HL-60 (cell line): ENCODE measurements around the gene SLC25A10.

Source experiments
- DNase-seq, 2 experiments: peaks; one replicate each; pipeline ENCODE4 v3.0.0-alpha.2; 2010 to 2020; ENCODE audit warnings: low read depth in 1 of 2, low spot score in 1 of 2
- H3K27ac ChIP-seq: fragments of 250-450 bp; sonication (Bioruptor Pico); replicated peaks from 2 replicates; pipeline ENCODE4 v1.5.1; 2020; ENCODE audit warnings: mild to moderate bottlenecking, moderate library complexity
- H3K27me3 ChIP-seq: fragments of 250-450 bp; sonication (Bioruptor Pico); 2 replicates; pipeline ENCODE4 v1.5.1; 2021; ENCODE audit warnings: mild to moderate bottlenecking, moderate library complexity; ENCODE audit not compliant: insufficient read depth, poor library complexity, severe bottlenecking
- H3K4me3 ChIP-seq: replicated peaks from 2 replicates; pipeline ENCODE4 v1.5.1; 2011; ENCODE audit warnings: mild to moderate bottlenecking, control low read depth, low read length; ENCODE audit not compliant: insufficient read depth
- GABPA ChIP-seq: IDR thresholded peaks from 2 replicates; pipeline ENCODE4 v1.6.1; 2012; ENCODE audit warnings: low read depth
- POLR2AphosphoS5 ChIP-seq: IDR thresholded peaks from 2 replicates; pipeline ENCODE4 v1.6.1; 2012; ENCODE audit warnings: low read depth
- SPI1 ChIP-seq: IDR thresholded peaks from 2 replicates; pipeline ENCODE4 v1.6.1; 2012; ENCODE audit warnings: low read depth, mild to moderate bottlenecking, borderline replicate concordance
- long read RNA-seq: library from polyadenylated mRNA; unstranded; transcript quantifications from one replicate; pipeline ENCODE4 v2.0.0, GENCODE V29; 2020
- TF ChIP-seq, protein P1 (sequence below): IDR thresholded peaks from one replicate; pipeline ENCODE4 v1.5.1; 2011; ENCODE audit warnings: low read length, control low read depth, inconsistent platforms; ENCODE audit not compliant: insufficient read depth
- TF ChIP-seq, protein P2 (sequence below): IDR thresholded peaks from 2 replicates; pipeline ENCODE4 v1.6.1; 2012; ENCODE audit warnings: low read depth; ENCODE audit not compliant: insufficient replicate concordance

SLC25A10 gene, protein sequence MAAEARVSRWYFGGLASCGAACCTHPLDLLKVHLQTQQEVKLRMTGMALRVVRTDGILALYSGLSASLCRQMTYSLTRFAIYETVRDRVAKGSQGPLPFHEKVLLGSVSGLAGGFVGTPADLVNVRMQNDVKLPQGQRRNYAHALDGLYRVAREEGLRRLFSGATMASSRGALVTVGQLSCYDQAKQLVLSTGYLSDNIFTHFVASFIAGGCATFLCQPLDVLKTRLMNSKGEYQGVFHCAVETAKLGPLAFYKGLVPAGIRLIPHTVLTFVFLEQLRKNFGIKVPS
- long read RNA-seq, transcript SLC25A10-202 (11 exons, 1,885 nt), result major isoform, 33 of 38 reads
- long read RNA-seq, partial matches to known transcripts, result 1 of 38 reads
- long read RNA-seq, other reads (novel, unspliced or antisense), result 3 of 38 reads

DNA sequence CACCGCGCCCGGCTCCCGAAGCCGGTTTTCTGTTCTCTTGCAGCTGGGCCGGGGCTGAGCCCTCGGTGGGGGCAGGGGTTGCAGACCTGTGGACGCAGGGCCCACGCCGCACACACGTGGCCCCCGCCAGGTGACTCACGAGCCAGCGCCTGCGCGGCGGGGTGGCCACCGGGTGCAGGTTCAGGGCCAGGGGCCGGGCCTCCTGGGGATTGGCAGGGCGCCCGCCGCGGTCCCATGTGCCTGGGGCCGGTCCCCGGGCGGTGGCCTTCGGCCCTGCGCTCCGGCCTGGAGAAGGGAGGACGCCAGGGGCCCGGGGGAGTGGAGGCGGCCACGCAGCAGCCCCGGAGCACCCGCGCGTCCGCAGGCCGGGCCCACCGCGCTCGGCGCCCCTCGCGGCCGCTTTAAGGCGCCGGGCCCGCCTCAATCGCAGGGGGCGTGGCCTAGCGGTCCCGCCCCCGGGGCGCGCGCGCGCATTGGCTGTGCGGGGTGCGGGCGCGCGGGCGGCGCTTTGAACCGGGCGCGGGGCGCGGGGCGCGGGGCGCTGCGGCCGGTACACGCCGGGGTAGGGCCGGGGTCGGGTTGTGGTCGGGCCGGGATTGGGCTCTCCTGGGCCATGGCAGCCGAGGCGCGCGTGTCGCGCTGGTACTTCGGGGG lies at the start of gene SLC25A10:
TSS of gene SLC25A10 (plus strand) at position 471 of the 654 bp plus-strand sequence. CDS start at position 614, 143 bp downstream.
- Histone ChIP-seq H3K27me3 (no peaks in the 10 kb centered on the region), H3K4me3 (peak within 1 kb of the TSS; percentile 78), H3K27ac (peak within 1 kb of the TSS; percentile 91)
- TF ChIP-seq POLR2AphosphoS5, result peak; percentile 73
- TF ChIP-seq, protein P1, sequence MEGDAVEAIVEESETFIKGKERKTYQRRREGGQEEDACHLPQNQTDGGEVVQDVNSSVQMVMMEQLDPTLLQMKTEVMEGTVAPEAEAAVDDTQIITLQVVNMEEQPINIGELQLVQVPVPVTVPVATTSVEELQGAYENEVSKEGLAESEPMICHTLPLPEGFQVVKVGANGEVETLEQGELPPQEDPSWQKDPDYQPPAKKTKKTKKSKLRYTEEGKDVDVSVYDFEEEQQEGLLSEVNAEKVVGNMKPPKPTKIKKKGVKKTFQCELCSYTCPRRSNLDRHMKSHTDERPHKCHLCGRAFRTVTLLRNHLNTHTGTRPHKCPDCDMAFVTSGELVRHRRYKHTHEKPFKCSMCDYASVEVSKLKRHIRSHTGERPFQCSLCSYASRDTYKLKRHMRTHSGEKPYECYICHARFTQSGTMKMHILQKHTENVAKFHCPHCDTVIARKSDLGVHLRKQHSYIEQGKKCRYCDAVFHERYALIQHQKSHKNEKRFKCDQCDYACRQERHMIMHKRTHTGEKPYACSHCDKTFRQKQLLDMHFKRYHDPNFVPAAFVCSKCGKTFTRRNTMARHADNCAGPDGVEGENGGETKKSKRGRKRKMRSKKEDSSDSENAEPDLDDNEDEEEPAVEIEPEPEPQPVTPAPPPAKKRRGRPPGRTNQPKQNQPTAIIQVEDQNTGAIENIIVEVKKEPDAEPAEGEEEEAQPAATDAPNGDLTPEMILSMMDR, result no peak
- peak; percentile 83 to 91 for DNase-seq

DNA sequence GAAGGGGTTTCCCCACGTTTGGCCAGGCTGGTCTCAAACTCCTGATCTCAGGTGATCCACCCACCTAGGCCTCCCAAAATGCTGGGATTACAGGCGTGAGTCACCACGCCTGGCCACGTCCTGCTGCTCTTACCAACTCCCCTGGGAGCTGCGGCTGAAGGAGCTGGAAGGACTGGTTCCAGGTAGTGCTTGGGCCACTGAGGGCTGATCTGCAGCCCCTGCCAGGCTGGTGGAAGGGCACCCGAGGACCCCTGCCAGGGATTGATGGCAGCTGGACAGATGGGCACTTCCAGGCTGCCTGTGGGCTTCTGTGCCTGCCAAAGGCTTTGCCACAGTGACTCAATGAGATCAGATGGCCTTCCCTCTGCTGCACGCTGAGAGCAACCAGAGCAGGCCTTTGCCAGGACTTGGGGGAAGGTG lies 48.0 kb upstream of the SLC25A10 start:
- no peak for DNase-seq
- Histone ChIP-seq H3K4me3 (no peak overlapping the region), H3K27me3 (no peaks in the 10 kb centered on the region), H3K27ac (no peak overlapping the region)
- TF ChIP-seq GABPA (no peak), POLR2AphosphoS5 (no peak), SPI1 (no peak)
- TF ChIP-seq, protein P1, result no peak
- TF ChIP-seq, protein P2, sequence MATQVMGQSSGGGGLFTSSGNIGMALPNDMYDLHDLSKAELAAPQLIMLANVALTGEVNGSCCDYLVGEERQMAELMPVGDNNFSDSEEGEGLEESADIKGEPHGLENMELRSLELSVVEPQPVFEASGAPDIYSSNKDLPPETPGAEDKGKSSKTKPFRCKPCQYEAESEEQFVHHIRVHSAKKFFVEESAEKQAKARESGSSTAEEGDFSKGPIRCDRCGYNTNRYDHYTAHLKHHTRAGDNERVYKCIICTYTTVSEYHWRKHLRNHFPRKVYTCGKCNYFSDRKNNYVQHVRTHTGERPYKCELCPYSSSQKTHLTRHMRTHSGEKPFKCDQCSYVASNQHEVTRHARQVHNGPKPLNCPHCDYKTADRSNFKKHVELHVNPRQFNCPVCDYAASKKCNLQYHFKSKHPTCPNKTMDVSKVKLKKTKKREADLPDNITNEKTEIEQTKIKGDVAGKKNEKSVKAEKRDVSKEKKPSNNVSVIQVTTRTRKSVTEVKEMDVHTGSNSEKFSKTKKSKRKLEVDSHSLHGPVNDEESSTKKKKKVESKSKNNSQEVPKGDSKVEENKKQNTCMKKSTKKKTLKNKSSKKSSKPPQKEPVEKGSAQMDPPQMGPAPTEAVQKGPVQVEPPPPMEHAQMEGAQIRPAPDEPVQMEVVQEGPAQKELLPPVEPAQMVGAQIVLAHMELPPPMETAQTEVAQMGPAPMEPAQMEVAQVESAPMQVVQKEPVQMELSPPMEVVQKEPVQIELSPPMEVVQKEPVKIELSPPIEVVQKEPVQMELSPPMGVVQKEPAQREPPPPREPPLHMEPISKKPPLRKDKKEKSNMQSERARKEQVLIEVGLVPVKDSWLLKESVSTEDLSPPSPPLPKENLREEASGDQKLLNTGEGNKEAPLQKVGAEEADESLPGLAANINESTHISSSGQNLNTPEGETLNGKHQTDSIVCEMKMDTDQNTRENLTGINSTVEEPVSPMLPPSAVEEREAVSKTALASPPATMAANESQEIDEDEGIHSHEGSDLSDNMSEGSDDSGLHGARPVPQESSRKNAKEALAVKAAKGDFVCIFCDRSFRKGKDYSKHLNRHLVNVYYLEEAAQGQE, result no peak

DNA sequence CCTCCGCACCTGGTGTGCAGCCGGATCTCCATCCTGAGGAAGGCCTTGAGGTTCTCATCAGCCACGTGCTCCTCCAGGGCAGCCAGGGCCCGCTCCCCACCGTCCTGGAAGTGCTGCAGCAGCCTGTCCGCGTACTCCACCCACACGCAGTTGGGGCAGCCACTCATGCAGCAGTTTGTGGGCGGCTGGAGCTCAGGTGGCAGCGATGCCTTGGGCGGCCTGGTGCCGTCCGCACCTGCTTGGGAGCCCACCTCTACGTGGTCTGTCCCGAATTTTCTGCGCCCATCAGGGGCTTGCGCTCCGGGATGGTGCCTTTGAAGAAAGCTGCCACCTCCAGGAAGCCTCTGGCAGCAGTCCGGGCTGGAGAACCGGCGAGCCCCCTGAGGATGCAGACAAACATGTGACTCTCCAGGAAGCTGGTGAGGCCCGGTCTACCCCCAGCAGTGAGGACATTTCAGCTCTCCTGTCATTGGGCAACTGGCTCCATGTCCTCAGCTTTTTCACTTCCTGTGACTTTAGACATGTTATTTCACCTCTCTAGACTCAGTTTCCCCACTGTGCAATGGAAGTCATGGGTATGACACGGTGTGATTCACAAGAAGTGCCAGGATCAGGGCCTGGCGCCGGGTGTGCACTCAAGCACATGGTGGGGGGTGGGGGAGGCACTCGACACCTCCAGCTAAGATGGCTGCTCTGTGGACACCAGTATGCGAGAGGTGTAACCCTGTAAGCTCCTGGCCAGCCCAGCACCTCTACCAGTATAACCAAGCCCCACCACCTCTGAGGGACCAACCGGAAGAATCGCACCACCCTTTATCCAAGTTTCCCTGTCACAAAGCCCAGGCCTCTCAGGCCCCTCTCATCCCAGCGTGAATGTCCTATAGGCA lies 46.6 kb upstream of the SLC25A10 start:
- DNase-seq, result peak; percentile 60 to 62
- H3K27ac ChIP-seq, result peak overlapping the region; percentile 93
- peak overlapping the region; percentile 93 for H3K4me3 ChIP-seq
- TF ChIP-seq GABPA (no peak), SPI1 (no peak), POLR2AphosphoS5 (no peak; the same call in 1 of the 2 replicates)
- TF ChIP-seq, protein P1, result no peak
- TF ChIP-seq, protein P2, result peak; percentile 4
- H3K27me3 ChIP-seq, result no peaks in the 10 kb centered on the region
